Keratinocyte (primary cell): ENCODE results near the gene NUDC. TPM values are rescaled to one million over a fixed set of nuclear protein-coding genes. Genes with fewer than 3 reads are reported as not detected.
"Not testable (repeated sequence)": the region's sequence is repeated elsewhere in the genome, so short reads cannot be mapped to it uniquely, and the experiment has no call there.

Experiments
- DNase-seq: peaks from one replicate; pipeline ENCODE4 v3.0.0-alpha.2; 2011; ENCODE audit warnings: low read depth, missing footprints, low spot score
- FAIRE-seq: peaks from 2 replicates; lab custom pipeline; 2011; peaks lifted over from hg19 to GRCh38; lab: Jason Lieb, UNC
- H2AFZ ChIP-seq: 2 replicates; pipeline ENCODE4 v1.6.0; 2012; ENCODE audit warnings: low read length, control low read depth, inconsistent platforms; ENCODE audit not compliant: control insufficient read depth
- H3K27ac ChIP-seq: 2 replicates; pipeline ENCODE4 v1.5.1; 2011; ENCODE audit warnings: low read length; ENCODE audit not compliant: control insufficient read depth, insufficient read depth
- H3K27me3 ChIP-seq: 3 replicates; pipeline ENCODE4 v1.6.0; 2011; ENCODE audit warnings: low read length; ENCODE audit not compliant: control insufficient read depth, insufficient read depth; ENCODE audit errors: extremely low read depth
- H3K36me3 ChIP-seq, 2 experiments: 2 replicates in 1 of 2; 3 replicates in 1 of 2; pipeline ENCODE4 v1.5.1; 2011; ENCODE audit warnings: low read length in 2 of 2, mild to moderate bottlenecking in 1 of 2; ENCODE audit not compliant: control insufficient read depth in 2 of 2, insufficient read depth in 2 of 2; ENCODE audit errors: extremely low read depth in 1 of 2
- H3K4me1 ChIP-seq: 3 replicates; pipeline ENCODE4 v1.5.1; 2011; ENCODE audit warnings: low read length; ENCODE audit not compliant: control insufficient read depth, insufficient read depth; ENCODE audit errors: extremely low read depth
- H3K4me2 ChIP-seq: 3 replicates; pipeline ENCODE4 v1.6.0; 2011; ENCODE audit warnings: low read depth, low read length; ENCODE audit not compliant: control insufficient read depth, insufficient read depth; ENCODE audit errors: extremely low read depth
- H3K4me3 ChIP-seq, 3 experiments: fragments of 200-600 bp in 1 of 3; sonication (generic) in 1 of 3; 2 replicates in 2 of 3; 3 replicates in 1 of 3; pipeline ENCODE4 v1.5.1; 2011 to 2016; ENCODE audit warnings: low read length in 3 of 3, mild to moderate bottlenecking in 3 of 3, control low read depth in 2 of 3, inconsistent platforms in 1 of 3, low read depth in 1 of 3, mixed read lengths in 1 of 3, mixed run types in 1 of 3, moderate library complexity in 1 of 3; ENCODE audit not compliant: control insufficient read depth in 2 of 3, insufficient read depth in 2 of 3; ENCODE audit errors: extremely low read depth in 1 of 3
- H3K79me2 ChIP-seq: 2 replicates; pipeline ENCODE4 v1.6.0; 2012; ENCODE audit warnings: low read length; ENCODE audit not compliant: control insufficient read depth, insufficient read depth
- H3K9ac ChIP-seq: 3 replicates; pipeline ENCODE4 v1.6.0; 2011; ENCODE audit warnings: low read length; ENCODE audit not compliant: control insufficient read depth, insufficient read depth; ENCODE audit errors: extremely low read depth
- H3K9me1 ChIP-seq: 3 replicates; pipeline ENCODE4 v1.6.0; 2011; ENCODE audit warnings: low read length; ENCODE audit not compliant: control insufficient read depth, insufficient read depth; ENCODE audit errors: extremely low read depth
- H3K9me3 ChIP-seq: 2 replicates; pipeline ENCODE4 v1.5.1; 2012; ENCODE audit warnings: low read depth, low read length; ENCODE audit not compliant: control insufficient read depth
- H4K20me1 ChIP-seq: 3 replicates; pipeline ENCODE4 v1.6.0; 2011; ENCODE audit warnings: low read length; ENCODE audit not compliant: control insufficient read depth, insufficient read depth; ENCODE audit errors: extremely low read depth
- CTCF ChIP-seq, 3 experiments: IDR thresholded peaks in 1 of 3; conservative IDR thresholded peaks in 1 of 3; optimal IDR thresholded peaks in 1 of 3; 2 replicates in 2 of 3; 3 replicates in 1 of 3; pipeline versions ENCODE3 to v1.5.1; 2011; ENCODE audit warnings: low read length in 3 of 3, mild to moderate bottlenecking in 3 of 3, moderate library complexity in 2 of 3, control low read depth in 1 of 3, inconsistent platforms in 1 of 3; ENCODE audit not compliant: insufficient read depth in 2 of 3; ENCODE audit errors: extremely low read depth in 1 of 3
- EZH2 ChIP-seq: IDR thresholded peaks from one replicate; pipeline ENCODE4 v1.6.1; 2012; ENCODE audit warnings: inconsistent platforms, mild to moderate bottlenecking, low read length, moderate library complexity
- dilution Hi-C: fragments of 300-500 bp; cut with MboI; formaldehyde crosslinking; loops from one replicate; pipeline ENCODE4 v1.7.0; 2020; ENCODE audit warnings: low sequenced_read_pairs; ENCODE audit not compliant: extremely low pct_ligation_motif_present
- polyA plus RNA-seq, 5 experiments: library from polyadenylated mRNA; depleted of rRNA in 3 of 5; stranded (reverse) in 3 of 5; stranded (forward) in 1 of 5; unstranded in 1 of 5; fragments of >200 nt; gene quantifications; 1 replicate in 1 of 5; 2 replicates in 3 of 5; 3 replicates in 1 of 5; pipeline versions ENCODE4 v1.2.1 to v1.2.3, GENCODE V29; 2011 to 2012; ENCODE audit warnings: missing spikeins in 2 of 5, low read depth in 1 of 5, low replicate concordance in 1 of 5

The NUDC gene
- polyA plus RNA-seq, 1 donor (not counting 4 experiments of a cell fraction or from before 2014, with no cell fraction given) = 57.3 TPM

- DNase-seq = no peak
- peaks cover 35 to 56% of the 10 kb centered on the region in 2 experiments for H3K36me3 ChIP-seq
These were observed 41.8 kb upstream of the NUDC start for GRCh38 chr1:26879793-26880192.

GRCh38 chr1:26881611-26882010, 39.9 kb upstream of the NUDC start:
- H3K4me3 ChIP-seq, H3K27ac ChIP-seq, H3K9me1 ChIP-seq, H3K27me3 ChIP-seq, H4K20me1 ChIP-seq, H3K9me3 ChIP-seq, dilution Hi-C loops, FAIRE-seq, H3K9ac ChIP-seq, DNase-seq, H2AFZ ChIP-seq, H3K4me2 ChIP-seq: not testable (repeated sequence)
- Histone ChIP-seq H3K4me1 (peaks cover 18% of the 10 kb centered on the region), H3K36me3 (peaks cover 46 to 60% of the 10 kb centered on the region in 2 experiments), H3K79me2 (peaks cover 12% of the 10 kb centered on the region)

More at GRCh38 chr1:26879793-26880192, 41.8 kb upstream of the NUDC start:
- no peak overlapping the region for H3K27ac ChIP-seq
- H3K79me2 ChIP-seq = peaks cover 7% of the 10 kb centered on the region
- no peaks in the 10 kb centered on the region for H3K9me3 ChIP-seq
- H3K4me1 ChIP-seq = peaks cover 25% of the 10 kb centered on the region
- H3K9ac ChIP-seq = no peak overlapping the region
- dilution Hi-C loops = no loop called here
- H2AFZ ChIP-seq = no peak overlapping the region
- H4K20me1 ChIP-seq = no peaks in the 10 kb centered on the region
- no peak overlapping the region for H3K4me3 ChIP-seq
- no peaks in the 10 kb centered on the region for H3K27me3 ChIP-seq
- no peaks in the 10 kb centered on the region for H3K9me1 ChIP-seq
- no peak for FAIRE-seq
- H3K4me2 ChIP-seq = no peak overlapping the region
- TF ChIP-seq EZH2 (no peak), CTCF (optimal IDR thresholded peaks at IDR 0.05 in 1 of 3, IDR thresholded peaks at IDR 0.05 in 1 of 3, conservative IDR thresholded peaks at IDR 0.05 in 1 of 3; ENCODE audit: extremely low read depth in 1 of 3, insufficient read depth in 2 of 3, low read length in 3 of 3) (no peak)
